HFFc6 (cell line): Measurements from ENCODE around the gene ZNF787. TPM values are rescaled to one million over a fixed set of nuclear protein-coding genes. Genes with fewer than 3 reads are reported as not detected.

ENCODE experiments used
- DNase-seq: peaks from one replicate; pipeline ENCODE4 v3.0.0-alpha.2; 2018
- H3K27ac Mint-ChIP-seq: 2 replicates; pipeline ENCODE4 v1.8.0; 2020; ENCODE audit warnings: mild to moderate bottlenecking, mixed read lengths
- H3K27me3 Mint-ChIP-seq: 2 replicates; pipeline ENCODE4 v1.8.0; 2021; ENCODE audit warnings: mild to moderate bottlenecking, moderate library complexity, mixed read lengths; ENCODE audit not compliant: insufficient read depth
- H3K36me3 Mint-ChIP-seq: 2 replicates; pipeline ENCODE4 v1.8.0; 2021; ENCODE audit warnings: low read depth, mixed read lengths
- H3K4me1 Mint-ChIP-seq: 2 replicates; pipeline ENCODE4 v1.8.0; 2020; ENCODE audit warnings: low read depth, mixed read lengths
- H3K4me3 Mint-ChIP-seq: 2 replicates; pipeline ENCODE4 v1.8.0; 2020; ENCODE audit warnings: mild to moderate bottlenecking, moderate library complexity, mixed read lengths
- H3K9me3 Mint-ChIP-seq: 2 replicates; pipeline ENCODE4 v1.8.0; 2020; ENCODE audit warnings: mild to moderate bottlenecking, mixed read lengths
- total RNA-seq, 6 experiments: library from RNA; stranded (reverse); fragmentation: NEBNext Ultra II Directional; extraction: Animal tissue kit (Norgen Biotek cat#: 25700); gene quantifications; 2 replicates in 1 of 6; 3 replicates in 5 of 6; pipeline ENCODE4 v1.2.3, GENCODE V29; 2021
- TF ChIP-seq, protein P1 (sequence below): fragments of 200-600 bp; sonication (generic); IDR thresholded peaks from 2 replicates; pipeline ENCODE4 v1.5.0; 2021; ENCODE audit warnings: antibody characterized with exemption, mild to moderate bottlenecking

ZNF787 gene
- total RNA-seq, 6 experiments from 2014 or later, result 28.5 to 31.5 (median 29.5) TPM

DNA sequence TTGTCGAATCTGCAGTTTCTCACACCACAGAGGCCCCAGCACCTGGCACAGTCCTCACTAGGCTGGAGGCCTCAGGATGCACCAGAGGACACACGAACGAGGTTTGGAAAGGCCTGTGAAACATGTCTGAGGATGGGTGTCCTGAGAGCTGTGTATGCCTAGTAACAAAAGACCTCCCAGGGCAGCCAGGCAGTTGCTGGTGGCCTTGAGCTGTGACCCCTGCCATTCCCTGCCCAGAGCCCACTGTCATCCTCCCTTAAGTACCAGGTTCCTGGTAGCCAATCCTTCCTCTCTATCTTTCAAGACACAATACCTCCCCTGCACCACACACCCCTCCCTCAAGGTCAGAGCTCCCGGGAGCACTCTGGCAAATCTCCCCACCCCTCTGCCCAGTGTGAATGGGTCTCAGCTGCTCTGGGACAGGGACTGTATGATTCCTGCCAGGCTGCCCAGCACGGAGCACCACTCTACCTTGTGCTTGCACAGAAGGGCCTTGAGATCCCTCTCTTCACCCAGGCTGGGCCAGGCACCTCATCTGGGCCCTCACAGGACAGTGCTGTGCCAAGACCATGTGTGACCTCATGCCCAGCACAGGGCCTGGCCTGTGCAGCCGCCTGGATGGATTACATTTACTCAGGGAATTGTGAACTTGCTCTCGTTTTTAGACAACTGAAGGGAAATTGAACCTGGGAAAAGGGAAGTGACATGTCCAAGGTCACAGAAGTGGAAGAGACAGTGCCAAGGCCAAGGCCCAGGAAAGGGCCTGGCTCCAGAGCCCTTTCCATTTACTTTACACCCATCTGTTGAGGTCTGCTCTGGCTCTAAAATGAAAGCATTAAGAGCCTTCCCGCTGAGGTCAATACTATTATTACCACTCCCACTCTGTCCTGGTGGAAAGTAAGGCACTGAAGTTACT lies 2.2 kb downstream of the ZNF787 start:
- H3K27ac Mint-ChIP-seq, result peak overlapping the region; percentile 94

DNA sequence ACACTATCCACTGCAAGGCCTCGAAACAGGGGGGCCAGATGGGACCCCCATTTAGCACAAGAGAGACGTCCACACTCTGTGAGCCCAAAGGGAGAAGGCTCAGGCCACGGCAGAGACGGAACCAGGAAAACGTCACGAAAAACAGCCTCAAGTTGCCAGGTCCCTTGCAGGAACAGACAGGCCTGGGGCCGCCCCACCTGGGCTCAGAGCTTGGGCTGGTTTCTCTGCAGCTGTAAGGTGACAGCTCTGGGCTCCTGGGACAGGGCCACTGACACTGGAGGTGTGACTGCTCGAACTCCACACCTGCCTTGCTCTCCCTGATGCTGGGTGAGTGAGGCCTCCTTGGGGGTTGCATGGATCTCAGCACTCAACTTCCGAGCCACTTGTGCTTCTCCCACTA lies 3.2 kb downstream of the ZNF787 start:
- Mint-ChIP-seq H3K36me3 (peaks cover 4% of the 10 kb centered on the region), H3K27me3 (peaks cover 1% of the 10 kb centered on the region), H3K4me3 (no peak overlapping the region), H3K9me3 (no peaks in the 10 kb centered on the region), H3K4me1 (peaks cover 34% of the 10 kb centered on the region), H3K27ac (no peak overlapping the region)
- DNase-seq, result no peak
- TF ChIP-seq, protein P1, sequence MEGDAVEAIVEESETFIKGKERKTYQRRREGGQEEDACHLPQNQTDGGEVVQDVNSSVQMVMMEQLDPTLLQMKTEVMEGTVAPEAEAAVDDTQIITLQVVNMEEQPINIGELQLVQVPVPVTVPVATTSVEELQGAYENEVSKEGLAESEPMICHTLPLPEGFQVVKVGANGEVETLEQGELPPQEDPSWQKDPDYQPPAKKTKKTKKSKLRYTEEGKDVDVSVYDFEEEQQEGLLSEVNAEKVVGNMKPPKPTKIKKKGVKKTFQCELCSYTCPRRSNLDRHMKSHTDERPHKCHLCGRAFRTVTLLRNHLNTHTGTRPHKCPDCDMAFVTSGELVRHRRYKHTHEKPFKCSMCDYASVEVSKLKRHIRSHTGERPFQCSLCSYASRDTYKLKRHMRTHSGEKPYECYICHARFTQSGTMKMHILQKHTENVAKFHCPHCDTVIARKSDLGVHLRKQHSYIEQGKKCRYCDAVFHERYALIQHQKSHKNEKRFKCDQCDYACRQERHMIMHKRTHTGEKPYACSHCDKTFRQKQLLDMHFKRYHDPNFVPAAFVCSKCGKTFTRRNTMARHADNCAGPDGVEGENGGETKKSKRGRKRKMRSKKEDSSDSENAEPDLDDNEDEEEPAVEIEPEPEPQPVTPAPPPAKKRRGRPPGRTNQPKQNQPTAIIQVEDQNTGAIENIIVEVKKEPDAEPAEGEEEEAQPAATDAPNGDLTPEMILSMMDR, result no peak

More for the DNA sequence above, 2.2 kb downstream of the ZNF787 start:
- Mint-ChIP-seq H3K36me3 (peaks cover 4% of the 10 kb centered on the region), H3K27me3 (peaks cover 1% of the 10 kb centered on the region), H3K9me3 (no peaks in the 10 kb centered on the region), H3K4me3 (peak overlapping the region; percentile 91), H3K4me1 (peaks cover 29% of the 10 kb centered on the region)
- no peak for DNase-seq
- TF ChIP-seq, protein P1, result no peak

DNA sequence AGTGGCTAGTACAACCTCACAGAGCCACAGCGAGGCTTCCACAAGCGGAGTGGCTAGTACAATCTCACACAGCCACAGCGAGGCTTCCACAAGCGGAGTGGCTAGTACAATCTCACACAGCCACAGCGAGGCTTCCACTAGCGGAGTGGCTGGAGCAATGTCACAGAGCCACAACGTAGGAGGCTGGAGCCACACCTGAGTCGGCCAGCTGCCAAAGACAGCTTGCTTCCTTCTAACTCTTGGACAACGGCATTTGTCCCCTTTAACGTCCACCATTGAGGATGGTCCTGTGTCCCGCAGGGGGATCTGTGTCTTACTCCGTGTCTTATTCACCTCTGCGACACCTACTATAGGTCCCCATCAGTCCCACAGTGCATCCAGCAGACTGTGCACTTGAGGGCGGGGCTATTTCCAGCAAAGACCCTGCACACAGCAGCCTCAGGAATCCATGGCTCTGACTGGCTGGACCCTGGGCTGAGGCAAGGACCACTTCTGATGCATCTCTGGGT lies 3.7 kb downstream of the ZNF787 start:
- TF ChIP-seq, protein P1, result no peak
- H3K27ac Mint-ChIP-seq, result no peak overlapping the region
- H3K36me3 Mint-ChIP-seq, result peaks cover 4% of the 10 kb centered on the region
- no peak overlapping the region for H3K4me3 Mint-ChIP-seq
- no peak for DNase-seq
- peaks cover 1% of the 10 kb centered on the region for H3K27me3 Mint-ChIP-seq
- H3K9me3 Mint-ChIP-seq, result no peaks in the 10 kb centered on the region
- peaks cover 36% of the 10 kb centered on the region for H3K4me1 Mint-ChIP-seq

DNA sequence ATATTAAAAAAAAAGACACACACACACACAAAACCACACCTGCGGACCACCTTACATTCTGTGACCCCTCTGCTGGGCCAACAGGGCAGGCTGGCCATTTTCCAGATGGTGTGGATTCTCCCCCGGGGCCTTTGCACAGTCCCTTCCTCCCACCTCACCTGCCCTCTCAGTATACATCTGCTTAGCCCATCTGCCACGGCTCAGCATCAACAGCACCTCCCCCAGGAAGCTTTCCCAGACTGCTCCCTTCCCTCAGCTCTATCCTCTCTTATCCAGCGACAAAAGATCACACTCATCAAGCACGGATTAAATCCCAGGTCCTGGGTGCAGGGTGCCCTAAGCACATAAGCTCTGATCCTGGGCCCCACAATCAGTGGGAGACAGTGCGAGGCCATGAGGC lies 4.5 kb downstream of the ZNF787 start:
- no peak overlapping the region for H3K4me3 Mint-ChIP-seq
- H3K36me3 Mint-ChIP-seq, result peaks cover 4% of the 10 kb centered on the region
- TF ChIP-seq, protein P1, result no peak
- no peaks in the 10 kb centered on the region for H3K9me3 Mint-ChIP-seq
- DNase-seq, result no peak
- peaks cover 31% of the 10 kb centered on the region for H3K4me1 Mint-ChIP-seq
- H3K27ac Mint-ChIP-seq, result no peak overlapping the region
- peaks cover 1% of the 10 kb centered on the region for H3K27me3 Mint-ChIP-seq

DNA sequence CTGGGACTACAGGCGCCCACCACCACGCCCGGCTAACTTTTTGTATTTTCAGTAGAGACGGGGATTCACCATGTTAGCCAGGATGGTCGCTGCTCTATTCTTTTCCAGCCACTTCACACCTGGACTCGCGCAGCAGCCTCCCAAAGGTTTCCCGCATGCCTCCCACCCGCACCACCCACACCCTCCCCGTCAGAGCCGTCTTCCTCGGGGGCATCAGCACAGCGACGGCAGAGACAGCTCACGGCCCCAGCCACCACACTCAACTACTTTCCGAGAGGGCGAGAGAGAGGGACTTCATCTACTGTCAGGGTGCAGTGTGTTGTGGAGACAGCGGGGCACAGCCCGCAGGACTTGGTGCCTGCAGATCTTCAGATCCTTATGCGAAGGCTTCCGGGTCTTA lies 5.6 kb downstream of the ZNF787 start:
- Mint-ChIP-seq H3K9me3 (no peaks in the 10 kb centered on the region), H3K4me3 (no peak overlapping the region), H3K27ac (no peak overlapping the region), H3K36me3 (peaks cover 4% of the 10 kb centered on the region), H3K4me1 (peaks cover 31% of the 10 kb centered on the region), H3K27me3 (peaks cover 1% of the 10 kb centered on the region)
- TF ChIP-seq, protein P1, result no peak
- no peak for DNase-seq
